Smooth muscle cell of the brain vasculature (primary cell): ENCODE measurements around the gene ZNF547.
A peak's percentile ranks its signal among the peaks of the same experiment; 100 is the strongest.

ENCODE experiments used
- DNase-seq: peaks from one replicate; pipeline ENCODE4 v3.0.0-alpha.2; 2012; ENCODE audit warnings: low read depth, low spot score

Gene ZNF547

GRCh38 chr19:57362997-57363687 lies at the start of gene ZNF547, which contains the start of gene TRAPPC2B:
Gene ZNF547 (plus strand): TSS chr19:57363551. CDS start chr19:57368556, 5,005 bp downstream.
Gene TRAPPC2B (plus strand): TSS chr19:57363551. CDS start chr19:57364834, 1,283 bp downstream.
- peak; percentile 98 for DNase-seq

- DNase-seq: no peak
Observed at GRCh38 chr19:57314146-57314545, 49.2 kb upstream of the ZNF547 start.

GRCh38 chr19:57317503-57317902 lies 45.8 kb upstream of the ZNF547 start:
- DNase-seq: no peak

GRCh38 chr19:57319869-57320179 lies 43.5 kb upstream of the ZNF547 start:
- DNase-seq: no peak

GRCh38 chr19:57320180-57321084 lies 42.9 kb upstream of the ZNF547 start, which contains the start of gene ZNF543:
Gene ZNF543 (plus strand): TSS chr19:57320472. CDS start chr19:57320854, 382 bp downstream.
- peak; percentile 87 for DNase-seq

- DNase-seq: no peak
Observed at GRCh38 chr19:57321116-57321515, 42.2 kb upstream of the ZNF547 start.

- no peak for DNase-seq
Observed at GRCh38 chr19:57321751-57322150, 41.6 kb upstream of the ZNF547 start.

GRCh38 chr19:57324992-57325391 lies 38.4 kb upstream of the ZNF547 start:
- DNase-seq: no peak

GRCh38 chr19:57327993-57328392 lies 35.4 kb upstream of the ZNF547 start:
- DNase-seq: no peak

GRCh38 chr19:57334191-57334590 lies 29.2 kb upstream of the ZNF547 start:
- DNase-seq: no peak

- no peak for DNase-seq
Observed at GRCh38 chr19:57338877-57339276, 24.5 kb upstream of the ZNF547 start.

GRCh38 chr19:57342582-57342981 lies 20.8 kb upstream of the ZNF547 start:
- DNase-seq: no peak

- no peak for DNase-seq
Observed at GRCh38 chr19:57348136-57348535, 15.2 kb upstream of the ZNF547 start.

GRCh38 chr19:57350877-57351805 lies 12.2 kb upstream of the ZNF547 start, which contains the start of gene ZNF304:
Gene ZNF304 (plus strand): TSS chr19:57351271. CDS start chr19:57351665, 394 bp downstream.
- DNase-seq: peak; percentile 84

- no peak for DNase-seq
Observed at GRCh38 chr19:57351867-57352266, 11.5 kb upstream of the ZNF547 start.

- DNase-seq: no peak
Observed at GRCh38 chr19:57355916-57356315, 7.4 kb upstream of the ZNF547 start.

- no peak for DNase-seq
Observed at GRCh38 chr19:57357406-57357805, 5.9 kb upstream of the ZNF547 start.

GRCh38 chr19:57359300-57359699 lies 4.1 kb upstream of the ZNF547 start:
- DNase-seq: no peak

GRCh38 chr19:57362419-57362818 lies 932 bp upstream of the ZNF547 start:
- DNase-seq: no peak

- DNase-seq: no peak
Observed at GRCh38 chr19:57363688-57364181, 384 bp downstream of the ZNF547 start.

- no peak for DNase-seq
Observed at GRCh38 chr19:57366776-57367175, 3.4 kb downstream of the ZNF547 start.
